BJ (cell line): Measurements from ENCODE around the gene STOM. TPM values are rescaled to one million over a fixed set of nuclear protein-coding genes. Genes with fewer than 3 reads are reported as not detected.

Source experiments
- CTCF ChIA-PET: fragments of 350-600 bp; formaldehyde crosslinking; extraction: SDS; loops from one replicate; lab custom pipeline; 2021; ENCODE audit warnings: antibody characterized with exemption, inconsistent platforms; lab: Yijun Ruan, JAX
- POLR2A ChIA-PET: fragments of 300-600 bp; sonication (Branson Sonifier 250); formaldehyde crosslinking; extraction: SDS; loops from one replicate; lab custom pipeline; 2021; ENCODE audit warnings: antibody characterized with exemption; lab: Charles Lee
- DNase-seq: peaks from one replicate; pipeline ENCODE4 v3.0.0-alpha.2; 2011; ENCODE audit warnings: low read depth
- H3K27me3 ChIP-seq: 2 replicates; pipeline ENCODE4 v1.6.0; 2011; ENCODE audit warnings: low read length; ENCODE audit not compliant: control insufficient read depth, insufficient read depth
- H3K36me3 ChIP-seq: 2 replicates; pipeline ENCODE4 v1.5.1; 2011; ENCODE audit warnings: low read length; ENCODE audit not compliant: control insufficient read depth, insufficient read depth
- H3K4me3 ChIP-seq: 2 replicates; pipeline ENCODE4 v1.5.1; 2011; ENCODE audit warnings: low read depth, mild to moderate bottlenecking, control low read depth, low read length
- polyA plus RNA-seq: library from polyadenylated mRNA; depleted of rRNA; stranded (reverse); fragments of >200 nt; gene quantifications from 2 replicates; pipeline ENCODE4 v1.2.3, GENCODE V29; 2011
- TF ChIP-seq, protein P1 (sequence below): IDR thresholded peaks from 2 replicates; pipeline ENCODE4 v1.5.1; 2011; ENCODE audit warnings: low read depth, mild to moderate bottlenecking, control low read depth, inconsistent platforms, low read length, moderate library complexity; ENCODE audit not compliant: insufficient read depth

STOM gene
- polyA plus RNA-seq, 1 experiment, result 223 TPM

DNA sequence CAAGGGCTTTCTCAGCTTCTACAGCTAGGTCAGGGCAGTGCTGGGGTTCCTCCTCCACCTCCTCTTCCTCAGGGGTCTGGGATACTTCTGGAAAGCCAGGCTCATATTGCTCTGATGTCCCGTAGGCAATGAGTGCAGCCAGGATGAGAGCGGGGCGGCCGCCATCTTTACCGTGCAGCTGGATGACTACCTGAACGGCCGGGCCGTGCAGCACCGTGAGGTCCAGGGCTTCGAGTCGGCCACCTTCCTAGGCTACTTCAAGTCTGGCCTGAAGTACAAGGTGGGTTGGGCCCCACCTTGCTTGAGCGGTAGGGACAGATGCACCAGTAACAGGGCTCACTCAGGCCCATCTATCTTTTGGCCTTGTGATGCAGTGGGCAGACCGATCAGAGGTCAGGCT is 67.3 kb downstream of the STOM start:
- no peaks in the 10 kb centered on the region for H3K27me3 ChIP-seq
- POLR2A ChIA-PET, result no interaction called here
- TF ChIP-seq, protein P1, sequence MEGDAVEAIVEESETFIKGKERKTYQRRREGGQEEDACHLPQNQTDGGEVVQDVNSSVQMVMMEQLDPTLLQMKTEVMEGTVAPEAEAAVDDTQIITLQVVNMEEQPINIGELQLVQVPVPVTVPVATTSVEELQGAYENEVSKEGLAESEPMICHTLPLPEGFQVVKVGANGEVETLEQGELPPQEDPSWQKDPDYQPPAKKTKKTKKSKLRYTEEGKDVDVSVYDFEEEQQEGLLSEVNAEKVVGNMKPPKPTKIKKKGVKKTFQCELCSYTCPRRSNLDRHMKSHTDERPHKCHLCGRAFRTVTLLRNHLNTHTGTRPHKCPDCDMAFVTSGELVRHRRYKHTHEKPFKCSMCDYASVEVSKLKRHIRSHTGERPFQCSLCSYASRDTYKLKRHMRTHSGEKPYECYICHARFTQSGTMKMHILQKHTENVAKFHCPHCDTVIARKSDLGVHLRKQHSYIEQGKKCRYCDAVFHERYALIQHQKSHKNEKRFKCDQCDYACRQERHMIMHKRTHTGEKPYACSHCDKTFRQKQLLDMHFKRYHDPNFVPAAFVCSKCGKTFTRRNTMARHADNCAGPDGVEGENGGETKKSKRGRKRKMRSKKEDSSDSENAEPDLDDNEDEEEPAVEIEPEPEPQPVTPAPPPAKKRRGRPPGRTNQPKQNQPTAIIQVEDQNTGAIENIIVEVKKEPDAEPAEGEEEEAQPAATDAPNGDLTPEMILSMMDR, result no peak
- H3K4me3 ChIP-seq, result no peak overlapping the region
- H3K36me3 ChIP-seq, result peaks cover 45% of the 10 kb centered on the region
- CTCF ChIA-PET, result interaction anchor here (1.2 to 3.3 kb wide), 2 partner anchors 17 kb away, joined by 4 to 12 read pairs; no protein-coding TSS in a partner anchor
- DNase-seq, result no peak

DNA sequence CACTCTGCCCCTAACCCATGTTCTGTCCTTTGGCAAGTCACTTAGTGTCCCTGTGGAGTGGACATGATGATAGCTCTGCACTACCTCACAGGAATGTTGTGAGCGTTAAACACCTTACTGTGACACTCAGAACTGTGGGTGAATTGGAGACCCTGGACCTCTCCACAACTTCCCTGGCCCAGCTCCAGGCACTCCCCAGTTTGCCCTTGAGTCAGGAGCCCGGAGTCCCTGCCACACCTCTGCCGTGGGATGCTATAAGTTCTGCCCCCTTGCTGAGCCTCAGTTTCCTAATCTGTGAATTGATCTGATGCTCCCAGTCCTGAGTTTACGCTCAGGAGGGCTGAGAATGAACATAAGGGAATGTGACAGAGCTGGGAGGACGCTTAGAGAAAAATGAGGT is 67.7 kb downstream of the STOM start:
- no peak for DNase-seq
- Histone ChIP-seq H3K4me3 (no peak overlapping the region), H3K36me3 (peaks cover 40% of the 10 kb centered on the region), H3K27me3 (no peaks in the 10 kb centered on the region)
- CTCF ChIA-PET, result interaction anchor here (0.7 to 1.2 kb wide), 2 partner anchors 18 to 80 kb away, joined by 3 to 4 read pairs; no protein-coding TSS in a partner anchor
- TF ChIP-seq, protein P1, result no peak
- POLR2A ChIA-PET, result no interaction called here

DNA sequence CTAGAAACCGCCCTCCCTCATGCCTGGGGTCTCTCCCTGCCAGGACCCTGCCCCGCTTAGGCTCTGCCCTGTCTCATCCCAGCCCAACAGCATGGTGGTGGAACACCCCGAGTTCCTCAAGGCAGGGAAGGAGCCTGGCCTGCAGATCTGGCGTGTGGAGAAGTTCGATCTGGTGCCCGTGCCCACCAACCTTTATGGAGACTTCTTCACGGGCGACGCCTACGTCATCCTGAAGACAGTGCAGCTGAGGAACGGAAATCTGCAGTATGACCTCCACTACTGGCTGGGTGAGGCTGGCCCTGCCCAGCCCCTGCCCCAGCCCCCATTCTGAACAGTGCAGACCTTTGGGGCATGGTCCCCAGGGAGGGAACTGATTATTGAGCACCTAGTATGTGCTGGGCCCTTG is 68.2 kb downstream of the STOM start:
- CTCF ChIA-PET, result interaction anchor here (0.7 to 1.4 kb wide), 3 partner anchors 18 to 89 kb away, joined by 3 to 4 read pairs (median 3); no protein-coding TSS in a partner anchor
- TF ChIP-seq, protein P1, result no peak
- POLR2A ChIA-PET, result no interaction called here
- Histone ChIP-seq H3K4me3 (no peak overlapping the region), H3K36me3 (peaks cover 39% of the 10 kb centered on the region), H3K27me3 (no peaks in the 10 kb centered on the region)
- DNase-seq, result no peak

DNA sequence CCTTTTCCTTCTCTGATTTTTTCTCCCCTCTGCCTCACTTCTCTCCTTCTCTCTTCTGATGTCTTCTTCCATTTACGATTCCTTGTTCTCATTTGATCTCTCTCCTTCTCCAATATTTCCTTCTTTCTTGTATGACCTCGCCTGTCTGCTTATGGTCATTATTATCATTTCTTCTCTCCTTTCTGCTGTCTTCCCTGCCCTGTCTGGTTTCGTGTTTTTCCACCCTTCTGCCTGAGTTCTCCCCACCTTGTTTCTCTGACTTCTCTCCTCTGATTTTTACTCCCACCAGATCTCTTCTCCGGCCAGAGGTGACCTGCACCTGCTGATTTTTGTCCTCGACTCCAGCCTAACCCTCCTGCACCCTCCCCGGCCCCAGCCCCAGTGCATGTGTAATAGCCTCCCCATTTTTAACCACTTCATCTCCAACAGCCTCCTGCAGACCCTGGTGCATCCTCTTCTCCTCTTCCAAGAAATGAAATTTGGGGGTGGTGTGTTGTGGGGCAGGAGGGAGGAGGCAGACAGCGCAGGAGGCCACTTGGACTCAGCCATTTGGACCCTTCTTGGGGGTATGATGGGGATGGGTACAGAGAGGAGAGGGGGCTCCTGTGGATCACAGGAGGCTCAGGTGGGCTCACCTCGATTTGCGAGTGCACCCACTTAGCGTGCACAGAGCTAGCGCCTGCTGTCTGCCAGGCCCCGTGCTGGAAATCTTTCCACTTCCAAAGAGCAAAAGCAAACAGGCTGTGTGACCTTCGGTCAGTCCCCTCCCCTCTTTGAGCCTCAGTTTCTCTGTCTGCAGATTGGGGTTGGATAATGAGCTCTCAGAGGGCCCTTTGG is 69.5 kb downstream of the STOM start:
- peaks cover 40% of the 10 kb centered on the region for H3K36me3 ChIP-seq
- peak overlapping the region; percentile 35 for H3K4me3 ChIP-seq
- TF ChIP-seq, protein P1, result no peak
- DNase-seq, result no peak
- CTCF ChIA-PET, result interaction anchor here (1.4 to 2.1 kb wide), 3 partner anchors 13 to 88 kb away, joined by 3 to 15 read pairs (median 4); no protein-coding TSS in a partner anchor
- no peaks in the 10 kb centered on the region for H3K27me3 ChIP-seq
- POLR2A ChIA-PET, result no interaction called here
